Measurements from ENCODE around the gene EFNB2.
A peak's percentile ranks its signal among the peaks of the same experiment; 100 is the strongest.

EFNB2 gene

GRCh38 chr13:106498571-106498970 lies 36.9 kb downstream of the EFNB2 start:
- DNase-seq = no peak

- DNase-seq = no peak
Measured at GRCh38 chr13:106498158-106498557, 37.3 kb downstream of the EFNB2 start.

GRCh38 chr13:106497079-106497478 lies 38.4 kb downstream of the EFNB2 start:
- no peak for DNase-seq

- no peak for DNase-seq
Measured at GRCh38 chr13:106496072-106496997, 39.1 kb downstream of the EFNB2 start.

GRCh38 chr13:106494936-106495335 lies 40.5 kb downstream of the EFNB2 start:
- no peak for DNase-seq

- no peak for DNase-seq
Measured at GRCh38 chr13:106494506-106494905, 41.0 kb downstream of the EFNB2 start.

GRCh38 chr13:106493533-106494220 lies 41.8 kb downstream of the EFNB2 start:
- peak; percentile 28 for DNase-seq

- no peak for DNase-seq
Measured at GRCh38 chr13:106492588-106493475, 42.6 kb downstream of the EFNB2 start.

- no peak for DNase-seq
Measured at GRCh38 chr13:106491928-106492587, 43.4 kb downstream of the EFNB2 start.

GRCh38 chr13:106491463-106491862 lies 44.0 kb downstream of the EFNB2 start:
- no peak for DNase-seq

- DNase-seq = no peak
Measured at GRCh38 chr13:106490569-106491321, 44.7 kb downstream of the EFNB2 start.

- DNase-seq = no peak
Measured at GRCh38 chr13:106489849-106490568, 45.5 kb downstream of the EFNB2 start.

GRCh38 chr13:106488686-106489085 lies 46.8 kb downstream of the EFNB2 start:
- DNase-seq = no peak

- DNase-seq = no peak
Measured at GRCh38 chr13:106488076-106488475, 47.4 kb downstream of the EFNB2 start.

GRCh38 chr13:106487129-106487528 lies 48.3 kb downstream of the EFNB2 start:
- no peak for DNase-seq

GRCh38 chr13:106486287-106486686 lies 49.2 kb downstream of the EFNB2 start:
- no peak for DNase-seq

- DNase-seq = no peak
Measured at GRCh38 chr13:106484537-106485193, 50.8 kb downstream of the EFNB2 start.

GRCh38 chr13:106484084-106484483 lies 51.4 kb downstream of the EFNB2 start:
- no peak for DNase-seq

- no peak for DNase-seq
Measured at GRCh38 chr13:106481919-106482318, 53.5 kb downstream of the EFNB2 start.

- DNase-seq = no peak
Measured at GRCh38 chr13:106480351-106480910, 55.0 kb downstream of the EFNB2 start.
